ENCODE data around the gene PIP5KL1. TPM values are rescaled to one million over a fixed set of nuclear protein-coding genes. Genes with fewer than 3 reads are reported as not detected.

Gene PIP5KL1
- polyA plus RNA-seq, 3 donors from 2014 or later = 0.14 to 0.18 TPM; not detected in 1

DNA sequence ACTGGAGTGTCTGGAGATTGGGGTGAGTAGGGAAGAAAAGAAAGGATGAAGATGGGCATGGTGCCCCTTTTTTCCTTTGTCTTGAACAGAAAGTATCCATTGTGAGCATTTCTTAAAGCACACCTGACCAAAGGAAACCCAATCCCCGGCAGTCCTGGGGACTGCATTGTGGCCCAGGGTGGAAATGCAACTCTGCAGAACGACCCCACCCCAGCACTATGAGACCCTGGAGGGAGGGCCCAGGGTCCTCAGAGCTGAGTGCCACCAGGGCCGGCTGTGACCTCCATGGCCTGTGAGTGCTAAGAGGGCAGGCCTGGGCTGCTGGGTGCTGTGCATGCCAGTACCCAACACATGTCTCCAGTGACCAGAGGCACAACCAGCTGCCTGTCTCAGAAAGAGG lies 31.7 kb upstream of the PIP5KL1 start:
- peaks cover 0 to 5% of the 10 kb centered on the region in 2 donors for H3K4me1 Mint-ChIP-seq
- H3K27ac Mint-ChIP-seq = peak overlapping the region in 1 of 6 donors; percentile 35
- H3K9me3 Mint-ChIP-seq = no peaks in the 10 kb centered on the region
- H3K4me3 Mint-ChIP-seq = no peak overlapping the region
- peaks cover 0 to 4% (median 0%) of the 10 kb centered on the region in 3 donors for H3K36me3 Mint-ChIP-seq
- DNase-seq = no peak
- H3K27me3 Mint-ChIP-seq (ENCODE audit: low read depth in 3 of 3) = peaks cover 0 to 3% (median 0%) of the 10 kb centered on the region in 3 donors

DNA sequence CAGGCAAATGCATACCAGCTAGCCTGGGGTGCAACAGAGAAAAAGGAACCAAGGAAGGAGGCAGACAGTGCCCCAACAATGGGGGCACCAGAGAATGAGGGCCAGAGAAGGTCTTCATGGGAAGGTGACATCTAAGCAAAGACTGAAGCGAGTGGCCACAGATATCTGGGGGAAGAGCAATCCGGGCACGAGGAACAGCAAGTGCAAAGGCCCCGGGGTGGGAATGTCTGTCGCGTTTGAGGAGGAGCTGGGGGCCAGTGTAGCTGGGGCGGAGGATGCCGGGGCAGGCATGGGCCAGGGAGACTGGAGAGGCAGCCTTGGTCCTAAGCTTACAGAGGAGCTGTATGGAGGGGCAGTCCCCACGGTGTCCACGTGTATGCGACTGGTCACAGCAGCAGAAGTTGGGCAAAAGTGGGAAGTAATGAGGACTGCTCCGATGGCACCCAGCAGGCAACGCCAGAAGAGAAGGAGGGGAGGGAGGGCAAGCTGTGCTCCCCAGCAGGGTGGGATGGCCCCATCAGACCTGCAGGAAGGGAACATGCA lies 31.1 kb upstream of the PIP5KL1 start:
- peaks cover 0 to 3% (median 0%) of the 10 kb centered on the region in 3 donors for H3K27me3 Mint-ChIP-seq (ENCODE audit: low read depth in 3 of 3)
- no peak overlapping the region for H3K4me3 Mint-ChIP-seq
- H3K4me1 Mint-ChIP-seq = peaks cover 0 to 5% of the 10 kb centered on the region in 2 donors
- DNase-seq = no peak
- H3K36me3 Mint-ChIP-seq = peaks cover 0 to 4% (median 0%) of the 10 kb centered on the region in 3 donors
- no peaks in the 10 kb centered on the region for H3K9me3 Mint-ChIP-seq
- H3K27ac Mint-ChIP-seq = no peak overlapping the region

DNA sequence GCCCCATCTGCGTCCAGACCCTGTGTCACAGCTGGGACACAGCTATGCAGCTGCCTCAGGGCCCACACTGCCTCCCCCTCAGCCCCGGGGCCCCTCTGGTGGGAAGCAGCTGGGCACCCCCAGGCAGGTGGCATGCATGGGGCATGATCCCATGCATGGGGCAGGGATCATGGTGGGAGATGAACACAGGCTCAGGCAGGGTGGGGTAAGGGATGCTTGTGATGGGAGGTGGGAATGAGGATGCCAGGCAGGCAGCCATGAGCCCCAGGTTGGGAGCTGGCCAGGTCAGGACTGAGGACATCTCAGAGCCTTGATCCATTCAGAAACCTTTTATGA lies 30.5 kb upstream of the PIP5KL1 start:
- DNase-seq = no peak
- Mint-ChIP-seq H3K36me3 (peaks cover 0 to 4% (median 0%) of the 10 kb centered on the region in 3 donors), H3K27ac (no peak overlapping the region), H3K27me3 (ENCODE audit: low read depth in 3 of 3) (peaks cover 0 to 3% (median 0%) of the 10 kb centered on the region in 3 donors), H3K9me3 (no peaks in the 10 kb centered on the region), H3K4me3 (no peak overlapping the region), H3K4me1 (peaks cover 0 to 5% of the 10 kb centered on the region in 2 donors)

DNA sequence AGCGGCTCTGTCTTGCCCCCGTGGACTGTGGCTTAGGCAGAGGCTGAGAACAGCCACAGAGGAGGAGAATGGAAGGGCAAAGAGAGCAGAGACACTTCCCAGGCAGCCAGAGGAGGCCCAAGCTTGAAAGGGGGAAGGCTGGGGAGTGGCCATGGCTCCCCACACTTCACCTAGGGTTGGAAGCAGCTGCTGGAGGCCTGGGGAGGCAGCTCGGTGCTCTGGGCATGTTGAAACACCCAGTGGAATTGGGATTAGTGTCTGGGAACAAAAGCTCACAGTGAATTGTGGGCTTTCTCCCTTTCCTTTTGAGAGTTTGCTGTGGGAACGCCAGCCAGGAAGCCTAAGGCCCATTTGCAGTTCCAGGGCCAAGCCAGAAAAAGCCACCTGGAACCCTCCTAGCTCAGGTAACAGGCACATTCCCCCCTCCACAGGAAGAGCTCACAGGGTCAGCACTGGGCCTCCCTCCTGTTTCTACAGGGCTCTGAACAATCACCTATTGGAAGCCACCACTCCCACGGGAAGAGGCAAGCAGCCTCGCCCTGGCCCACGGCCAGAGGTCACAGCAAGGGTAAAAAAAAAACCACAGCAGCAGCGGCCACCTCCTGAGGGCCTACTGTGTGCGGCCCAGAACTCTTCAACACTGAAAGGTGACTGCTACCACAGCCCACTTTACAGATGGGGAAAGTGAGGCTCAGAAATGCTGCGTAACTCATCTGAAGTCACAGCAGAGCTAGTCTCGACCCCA lies 30.0 kb upstream of the PIP5KL1 start:
- Mint-ChIP-seq H3K4me1 (peaks cover 5 to 7% of the 10 kb centered on the region in 2 donors), H3K36me3 (peaks cover 0 to 4% (median 0%) of the 10 kb centered on the region in 3 donors), H3K27ac (peak overlapping the region in 2 of 6 donors; percentile 12 to 67), H3K4me3 (no peak overlapping the region), H3K27me3 (ENCODE audit: low read depth in 3 of 3) (peaks cover 0 to 3% (median 0%) of the 10 kb centered on the region in 3 donors), H3K9me3 (no peaks in the 10 kb centered on the region)
- DNase-seq = no peak

DNA sequence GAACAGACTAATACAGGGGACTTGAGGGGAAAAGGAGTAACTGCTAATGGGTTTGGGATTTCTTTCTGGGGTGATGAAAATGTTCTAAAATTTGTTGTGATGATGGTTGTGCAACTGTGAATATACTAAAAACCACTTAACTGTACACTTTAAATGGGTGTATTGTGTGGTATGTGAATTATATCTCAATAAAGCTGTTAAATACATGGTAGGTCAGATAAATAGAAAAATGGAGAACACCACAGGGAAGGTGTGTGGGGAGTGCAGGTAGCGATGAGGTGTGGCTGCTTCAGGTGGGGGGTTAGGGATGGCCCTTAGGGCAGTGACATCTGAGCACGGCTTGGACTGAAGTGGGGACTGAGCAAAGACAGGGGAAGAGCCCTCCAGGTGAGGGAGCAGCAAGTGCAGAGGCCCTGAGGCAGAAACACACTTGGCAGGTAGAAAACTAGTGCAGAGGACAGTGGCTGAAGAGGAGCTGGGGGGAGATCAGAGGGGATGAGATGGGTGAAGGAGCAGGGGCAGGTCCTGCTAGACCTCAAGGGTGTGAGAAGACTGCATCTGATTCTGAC lies 29.3 kb upstream of the PIP5KL1 start:
- peak overlapping the region in 2 of 6 donors; percentile 17 to 67 for H3K27ac Mint-ChIP-seq
- H3K4me3 Mint-ChIP-seq = no peak overlapping the region
- peaks cover 0 to 4% (median 0%) of the 10 kb centered on the region in 3 donors for H3K36me3 Mint-ChIP-seq
- no peaks in the 10 kb centered on the region for H3K9me3 Mint-ChIP-seq
- H3K27me3 Mint-ChIP-seq (ENCODE audit: low read depth in 3 of 3) = peaks cover 0 to 3% (median 0%) of the 10 kb centered on the region in 3 donors
- peaks cover 9 to 10% of the 10 kb centered on the region in 2 donors for H3K4me1 Mint-ChIP-seq
- DNase-seq = no peak

DNA sequence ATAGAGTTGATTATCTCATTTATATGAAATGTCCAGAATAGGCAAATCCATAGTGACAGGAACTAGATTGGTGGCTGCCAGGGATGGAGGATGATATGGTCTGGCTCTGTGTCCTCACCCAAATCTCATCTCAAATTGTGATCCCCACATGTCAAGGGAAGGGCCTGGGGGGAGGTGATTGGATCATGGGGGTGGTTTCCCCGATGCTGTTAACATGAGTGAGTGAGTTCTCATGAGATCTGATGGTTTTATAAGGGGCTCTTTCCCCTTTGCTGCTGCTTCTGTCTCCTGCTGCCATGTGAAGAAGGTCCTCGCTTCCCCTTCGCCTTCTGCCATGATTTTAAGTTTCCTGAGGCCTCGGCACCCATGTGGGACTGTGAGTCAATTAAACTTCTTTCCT lies 28.8 kb upstream of the PIP5KL1 start:
- Mint-ChIP-seq H3K27me3 (ENCODE audit: low read depth in 3 of 3) (peaks cover 0 to 2% (median 0%) of the 10 kb centered on the region in 3 donors), H3K9me3 (no peaks in the 10 kb centered on the region), H3K4me3 (no peak overlapping the region), H3K4me1 (peaks cover 9 to 10% of the 10 kb centered on the region in 2 donors), H3K27ac (no peak overlapping the region), H3K36me3 (peaks cover 0 to 4% (median 0%) of the 10 kb centered on the region in 3 donors)
- no peak for DNase-seq

DNA sequence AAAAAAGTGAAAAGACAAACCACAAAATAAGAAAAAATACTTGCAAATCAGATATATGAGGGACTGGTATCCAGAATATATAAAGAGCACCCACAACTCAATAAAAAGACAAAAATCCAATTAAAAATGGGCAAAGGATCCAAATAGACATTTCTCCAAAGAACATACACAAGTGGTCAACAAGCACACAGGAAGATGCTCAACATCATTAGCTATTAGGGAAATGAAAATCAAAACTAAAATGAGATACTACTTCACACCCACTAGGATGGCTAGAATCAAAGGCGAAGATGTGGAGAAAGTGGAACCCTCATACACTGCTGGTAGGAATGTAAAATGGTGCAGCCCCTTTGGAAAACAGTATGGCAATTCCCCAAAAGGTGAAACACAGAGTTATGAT lies 28.2 kb upstream of the PIP5KL1 start:
- H3K4me3 Mint-ChIP-seq = no peak overlapping the region
- no peaks in the 10 kb centered on the region for H3K9me3 Mint-ChIP-seq
- peak overlapping the region in 1 of 6 donors; percentile 33 for H3K27ac Mint-ChIP-seq
- peaks cover 9 to 10% of the 10 kb centered on the region in 2 donors for H3K4me1 Mint-ChIP-seq
- no peak for DNase-seq
- H3K36me3 Mint-ChIP-seq = peaks cover 0 to 4% (median 0%) of the 10 kb centered on the region in 3 donors
- peaks cover 0 to 2% (median 0%) of the 10 kb centered on the region in 3 donors for H3K27me3 Mint-ChIP-seq (ENCODE audit: low read depth in 3 of 3)

DNA sequence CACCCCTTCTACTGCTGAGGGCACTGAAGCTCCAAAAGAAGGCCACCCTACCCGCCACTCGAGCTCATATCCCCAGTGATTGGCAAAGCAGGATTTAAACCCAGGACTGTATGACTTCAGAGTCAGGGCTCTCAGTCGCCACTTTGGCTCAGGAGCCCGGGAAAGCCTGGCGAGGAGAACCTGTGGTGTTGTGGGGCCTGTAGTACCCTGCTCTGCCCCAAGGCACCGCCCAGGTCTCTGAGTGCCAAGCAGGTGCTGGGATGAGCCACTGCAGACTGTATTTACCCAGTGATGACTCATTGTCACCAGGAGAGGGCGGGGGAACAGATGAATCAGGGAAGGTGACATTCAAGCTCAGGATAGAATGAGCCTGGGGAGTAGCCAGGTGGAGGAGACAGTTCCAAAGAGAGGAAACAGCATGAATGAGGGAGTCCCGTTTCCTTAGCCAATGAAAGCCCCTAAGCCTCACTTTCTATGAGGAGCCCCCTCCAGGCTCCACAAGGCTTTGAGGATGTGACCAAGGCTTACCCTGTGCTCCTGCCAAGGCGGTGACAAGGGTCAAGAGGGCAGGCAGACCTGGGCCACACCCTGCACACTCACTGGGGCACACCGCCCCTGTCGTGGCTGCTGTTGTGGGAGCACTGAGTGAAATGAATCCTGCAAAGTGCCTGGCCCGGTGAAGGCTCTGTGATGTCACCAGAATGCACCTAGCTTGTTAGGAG lies 24.9 kb upstream of the PIP5KL1 start:
- Mint-ChIP-seq H3K27ac (peak overlapping the region in 1 of 6 donors; percentile 29), H3K4me3 (no peak overlapping the region), H3K27me3 (ENCODE audit: low read depth in 3 of 3) (no peaks in the 10 kb centered on the region), H3K9me3 (no peaks in the 10 kb centered on the region), H3K4me1 (peaks cover 9 to 10% of the 10 kb centered on the region in 2 donors), H3K36me3 (peaks cover 0 to 4% (median 0%) of the 10 kb centered on the region in 3 donors)
- DNase-seq = peak in 1 of 3 donors; percentile 39

DNA sequence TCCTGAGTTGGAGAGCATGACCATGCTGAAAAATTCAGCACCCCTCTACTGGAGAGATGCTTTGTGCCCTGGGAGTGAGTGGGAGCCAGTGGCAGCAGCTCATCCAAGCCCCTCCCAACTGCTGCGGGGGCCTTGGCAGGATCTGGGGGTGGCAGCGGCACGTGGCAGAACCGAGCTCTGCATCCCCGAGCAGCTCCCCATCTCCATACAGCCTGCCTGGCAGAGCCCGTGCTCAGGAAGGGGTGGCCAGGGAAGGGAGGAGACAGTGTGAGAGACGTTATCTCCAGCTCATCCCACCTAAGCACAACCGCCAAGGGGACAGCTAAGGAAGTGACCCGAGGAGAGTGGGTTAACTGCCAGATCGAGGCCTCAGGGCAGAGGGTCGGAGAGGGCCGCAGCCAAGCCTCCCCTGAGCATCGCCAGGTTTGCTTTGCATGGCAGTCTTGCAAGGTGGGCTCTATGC lies 24.3 kb upstream of the PIP5KL1 start:
- Mint-ChIP-seq H3K4me1 (peaks cover 6 to 9% of the 10 kb centered on the region in 2 donors), H3K4me3 (no peak overlapping the region), H3K9me3 (no peaks in the 10 kb centered on the region), H3K27ac (no peak overlapping the region), H3K36me3 (peaks cover 0 to 2% (median 0%) of the 10 kb centered on the region in 3 donors), H3K27me3 (ENCODE audit: low read depth in 3 of 3) (no peaks in the 10 kb centered on the region)
- DNase-seq = no peak

DNA sequence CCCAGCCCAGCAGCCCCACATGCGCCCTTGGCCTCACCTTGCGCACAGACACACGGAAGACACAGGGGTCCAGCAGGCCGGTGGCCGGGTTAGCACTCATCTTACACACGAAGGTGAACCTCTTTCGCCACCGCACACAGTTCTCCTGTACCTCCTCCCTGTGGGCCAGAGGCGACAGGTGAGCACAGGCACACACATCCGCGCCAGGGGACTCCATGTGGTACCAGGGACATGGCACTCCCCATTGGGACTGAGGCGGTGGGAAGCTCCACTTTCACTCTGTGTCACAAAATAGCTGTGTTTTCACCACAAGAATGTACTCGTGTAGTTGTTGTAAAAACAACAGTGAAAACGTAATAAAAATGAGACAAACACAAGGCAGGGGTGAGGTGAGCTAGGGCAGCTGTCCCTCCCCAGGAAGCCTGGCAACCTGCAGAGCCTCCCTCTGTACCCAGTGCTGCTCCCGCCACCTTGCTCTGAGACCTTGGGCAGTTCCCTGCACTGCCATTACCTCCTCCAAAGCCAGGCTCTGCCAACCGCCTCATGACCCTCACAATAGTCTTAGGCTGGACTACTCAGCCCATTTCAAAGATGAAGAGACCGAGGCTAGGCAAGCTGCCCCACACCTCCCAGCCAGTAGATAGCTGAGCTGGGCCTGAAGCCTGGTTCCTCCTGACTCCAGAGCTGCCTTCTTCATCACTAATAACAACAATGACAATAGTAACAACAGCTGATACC lies 23.4 kb upstream of the PIP5KL1 start:
- Mint-ChIP-seq H3K4me3 (no peak overlapping the region), H3K9me3 (no peaks in the 10 kb centered on the region), H3K36me3 (no peaks in the 10 kb centered on the region), H3K4me1 (peaks cover 4 to 9% of the 10 kb centered on the region in 2 donors), H3K27me3 (ENCODE audit: low read depth in 3 of 3) (no peaks in the 10 kb centered on the region), H3K27ac (no peak overlapping the region)
- DNase-seq = no peak

DNA sequence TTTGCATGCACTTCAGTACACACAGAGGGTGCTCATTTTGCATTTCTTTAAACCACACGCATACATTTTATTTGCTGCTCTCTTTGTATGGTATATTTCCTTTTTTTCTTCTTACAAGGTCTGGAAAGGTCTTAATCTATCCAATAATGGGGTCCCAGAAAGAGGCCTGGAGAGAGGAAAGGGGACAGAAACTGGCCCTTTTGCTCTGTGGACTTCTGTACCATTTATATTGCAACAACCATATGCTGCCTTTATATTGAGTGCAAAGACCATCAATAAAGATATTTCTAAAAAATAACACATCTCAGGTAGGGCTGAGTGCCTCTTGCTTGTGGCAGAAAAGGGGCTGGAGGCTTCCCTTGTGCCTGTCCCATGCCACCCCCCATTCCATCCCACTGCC lies 22.6 kb upstream of the PIP5KL1 start:
- no peak overlapping the region for H3K27ac Mint-ChIP-seq
- no peaks in the 10 kb centered on the region for H3K27me3 Mint-ChIP-seq (ENCODE audit: low read depth in 3 of 3)
- H3K36me3 Mint-ChIP-seq = no peaks in the 10 kb centered on the region
- H3K4me3 Mint-ChIP-seq = no peak overlapping the region
- no peaks in the 10 kb centered on the region for H3K9me3 Mint-ChIP-seq
- peaks cover 6 to 9% of the 10 kb centered on the region in 2 donors for H3K4me1 Mint-ChIP-seq
- DNase-seq = no peak

DNA sequence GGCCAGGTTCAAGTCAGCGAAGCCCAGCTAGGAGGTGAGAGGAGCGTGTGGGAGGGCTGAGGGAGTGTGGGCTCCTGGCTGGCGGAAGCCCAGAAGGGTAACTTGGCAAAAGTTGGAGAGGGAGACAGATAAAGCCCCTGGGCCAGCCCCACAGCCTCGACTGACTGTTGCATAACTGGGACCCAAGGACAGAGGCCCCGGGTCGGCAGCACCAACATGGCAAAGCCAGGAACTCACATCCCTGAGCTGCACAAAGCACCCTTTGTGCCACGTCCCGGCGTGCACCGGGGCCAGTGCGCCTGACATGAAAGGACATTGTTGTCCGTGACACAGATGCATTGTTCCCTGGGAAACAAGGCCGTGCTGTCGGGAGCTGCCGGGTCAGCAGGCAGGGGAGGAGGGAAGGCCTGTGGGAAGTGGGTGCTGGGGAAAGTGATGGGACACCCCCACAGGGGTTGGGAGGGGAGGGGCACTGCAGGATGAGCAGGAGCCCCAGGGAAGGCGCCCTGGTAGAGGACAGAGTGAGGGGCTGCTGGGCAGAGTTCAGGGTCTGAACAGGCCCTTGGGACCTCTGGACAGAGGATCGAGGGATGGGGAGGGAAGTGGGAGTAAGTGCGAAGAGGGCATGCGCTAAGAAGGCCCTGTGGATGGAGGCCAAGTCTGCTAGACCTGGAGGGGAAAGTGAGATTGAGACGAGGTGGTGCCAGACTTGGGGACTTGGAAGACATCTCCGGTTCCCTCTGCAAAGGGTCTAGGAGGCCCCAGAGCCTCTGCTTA lies 20.1 kb upstream of the PIP5KL1 start:
- Mint-ChIP-seq H3K9me3 (no peaks in the 10 kb centered on the region), H3K4me3 (no peak overlapping the region), H3K27ac (no peak overlapping the region), H3K36me3 (no peaks in the 10 kb centered on the region), H3K27me3 (ENCODE audit: low read depth in 3 of 3) (no peaks in the 10 kb centered on the region), H3K4me1 (peaks cover 5 to 6% of the 10 kb centered on the region in 2 donors)
- DNase-seq = no peak

All from immature natural killer cell (primary cell).